Thyroid gland (tissue), 4 donors: ENCODE measurements around the gene FRRS1L.
A peak's percentile ranks its signal among the peaks of the same experiment; 100 is the strongest.

ENCODE experiments used
- CTCF ChIP-seq, 6 experiments: fragments of 200-600 bp in 3 of 6; fragments of 450-650 bp in 3 of 6; sonication (generic) in 3 of 6; IDR thresholded peaks; one replicate each; pipeline ENCODE4 v1.5.1; 2016 to 2019; ENCODE audit warnings: antibody characterized with exemption in 6 of 6, mild to moderate bottlenecking in 2 of 6, inconsistent platforms in 1 of 6, moderate library complexity in 1 of 6
- POLR2A ChIP-seq, 2 donors: fragments of 450-650 bp; IDR thresholded peaks; one replicate each; pipeline ENCODE4 v1.6.1; 2017; ENCODE audit warnings: antibody characterized with exemption in 2 of 2, mild to moderate bottlenecking in 2 of 2, moderate library complexity in 1 of 2

DNA sequence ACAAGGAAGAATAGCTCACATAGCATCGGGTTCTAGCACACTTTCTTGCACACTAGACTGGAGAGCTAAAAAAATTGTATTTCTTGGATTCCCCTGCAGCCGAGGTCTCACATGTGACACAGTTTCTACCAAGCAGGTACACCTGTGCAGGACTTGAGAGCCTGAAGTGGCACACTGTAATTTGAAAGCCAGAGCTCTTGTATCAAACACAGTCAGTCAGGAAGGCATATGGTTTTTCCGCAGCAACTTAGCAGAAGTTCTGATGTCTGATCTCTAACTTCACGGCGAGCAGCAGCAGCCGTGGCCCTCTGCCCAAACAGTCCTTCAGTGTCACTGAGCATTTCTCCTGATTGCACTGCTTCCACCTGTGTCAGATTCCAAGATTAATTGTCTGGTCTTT, 72.8 kb downstream of the FRRS1L start:
- no peak for TF ChIP-seq CTCF (IDR thresholded peaks at IDR 0.05)
- peak in 1 of 2 donors; percentile 33 for TF ChIP-seq POLR2A (IDR thresholded peaks at IDR 0.05)
